Activated CD4-positive, alpha-beta T cell treated with anti-CD3 and anti-CD28 coated beads for 36 hours (primary cell): ENCODE results near the gene QSOX2. TPM values are rescaled to one million over a fixed set of nuclear protein-coding genes. Genes with fewer than 3 reads are reported as not detected.
"Not testable (repeated sequence)": the region's sequence is repeated elsewhere in the genome, so short reads cannot be mapped to it uniquely, and the experiment has no call there.

Experiments
- ATAC-seq: fragments of 200-7000 bp; cut with Tn5 transposase; one replicate; pipeline ENCODE4 v1.10.0; 2021; ENCODE audit warnings: mild to moderate bottlenecking, moderate library complexity
- CTCF ChIA-PET: fragments of 350-600 bp; sonication (Branson Sonifier 250); formaldehyde crosslinking; loops from one replicate; lab custom pipeline; 2021; ENCODE audit warnings: antibody characterized with exemption; lab: Charles Lee
- POLR2A ChIA-PET: fragments of 350-600 bp; sonication (Branson Sonifier 250); formaldehyde crosslinking; loops from one replicate; lab custom pipeline; 2021; ENCODE audit warnings: antibody characterized with exemption, inconsistent platforms; lab: Charles Lee
- DNase-seq: peaks from one replicate; pipeline ENCODE4 v3.0.0-alpha.2; 2020
- H3K27ac Mint-ChIP-seq: one replicate; pipeline ENCODE4 v1.8.0; 2021; ENCODE audit warnings: mixed read lengths
- H3K27me3 Mint-ChIP-seq: one replicate; pipeline ENCODE4 v1.8.0; 2021; ENCODE audit warnings: mixed read lengths
- H3K36me3 Mint-ChIP-seq: one replicate; pipeline ENCODE4 v1.8.0; 2021; ENCODE audit warnings: low read depth, mixed read lengths
- H3K4me1 Mint-ChIP-seq: one replicate; pipeline ENCODE4 v1.8.0; 2021; ENCODE audit warnings: mixed read lengths
- H3K4me3 Mint-ChIP-seq: one replicate; pipeline ENCODE4 v1.8.0; 2021; ENCODE audit warnings: mild to moderate bottlenecking, moderate library complexity, mixed read lengths
- H3K9me3 Mint-ChIP-seq: one replicate; pipeline ENCODE4 v1.8.0; 2021; ENCODE audit warnings: low read depth, mixed read lengths
- intact Hi-C, 2 experiments: fragments of 100-400 bp; cut with DNase I in 1 of 2; cut with micrococcal nuclease in 1 of 2; formaldehyde crosslinking; loops; one replicate each; pipeline versions ENCODE4 v1.14.2 to v1.15.1; 2022 to 2024; cut with DNase I, micrococcal nuclease
- total RNA-seq, 2 experiments: library from RNA; stranded (reverse); gene quantifications; one replicate each; pipeline ENCODE4 v1.2.3, GENCODE V29; 2021

Gene QSOX2
- total RNA-seq, 2 experiments from 2014 or later: 18.1 to 21.2 TPM

GRCh38 chr9:136239135-136239982 lies 6.3 kb downstream of the QSOX2 start:
- Mint-ChIP-seq H3K36me3 (peaks cover 20% of the 10 kb centered on the region), H3K27ac (no peak overlapping the region), H3K27me3 (no peaks in the 10 kb centered on the region), H3K4me3 (no peak overlapping the region), H3K9me3 (no peaks in the 10 kb centered on the region), H3K4me1 (peaks cover 18% of the 10 kb centered on the region)
- ATAC-seq (no peak), DNase-seq (no peak)
- POLR2A ChIA-PET: no interaction called here
- intact Hi-C loops: no loop called here
- CTCF ChIA-PET: interaction anchor here (1.3 kb wide), 1 partner anchor 12 kb away, joined by 3 read pairs; no protein-coding TSS in a partner anchor

GRCh38 chr9:136238342-136238732 lies 7.3 kb downstream of the QSOX2 start:
- intact Hi-C loops: no loop called here
- ChIA-PET CTCF (no interaction called here), POLR2A (no interaction called here)
- Mint-ChIP-seq H3K27ac (no peak overlapping the region), H3K27me3 (no peaks in the 10 kb centered on the region), H3K9me3 (no peaks in the 10 kb centered on the region), H3K36me3 (peaks cover 23% of the 10 kb centered on the region), H3K4me1 (peaks cover 16% of the 10 kb centered on the region), H3K4me3 (no peak overlapping the region)
- DNase-seq (no peak), ATAC-seq (no peak)

DNA sequence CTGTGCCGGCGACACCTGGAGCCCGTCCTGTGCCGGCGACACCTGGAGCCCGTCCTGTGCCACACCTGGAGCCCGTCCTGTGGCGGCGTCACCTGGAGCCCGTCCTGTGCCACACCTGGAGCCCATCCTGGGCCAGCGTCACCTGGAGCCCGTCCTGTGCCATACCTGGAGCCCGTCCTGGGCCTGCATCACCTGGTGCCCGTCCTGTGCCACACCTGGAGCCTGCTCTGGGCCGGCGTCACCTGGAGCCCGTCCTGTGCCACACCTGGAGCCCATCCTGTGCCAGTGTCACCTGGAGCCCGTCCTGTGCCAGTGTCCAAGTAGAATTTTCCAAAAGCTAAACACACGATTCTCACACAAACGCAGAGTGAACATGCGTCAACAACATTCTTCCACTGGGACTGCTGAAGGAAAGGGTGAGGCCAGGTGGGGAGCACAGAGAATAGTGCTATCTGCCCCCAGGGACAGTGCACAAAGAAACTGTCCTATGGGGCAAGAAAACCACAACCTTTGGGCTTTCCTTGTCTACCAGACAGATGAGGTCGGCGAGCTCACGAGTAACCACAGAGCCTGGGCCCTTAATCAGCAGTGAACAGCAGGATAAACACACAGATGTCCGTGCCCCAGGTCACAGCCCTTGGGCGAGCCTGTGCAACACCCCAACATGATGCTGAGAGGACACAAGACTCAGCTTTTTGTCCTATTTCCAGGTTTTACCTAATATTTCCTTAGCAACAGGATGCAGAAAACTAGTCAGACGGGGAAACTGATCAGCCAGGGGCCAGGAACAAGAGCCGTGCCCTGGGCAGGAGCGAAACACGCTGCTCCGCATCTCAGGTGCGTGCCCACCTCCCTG lies 7.9 kb downstream of the QSOX2 start:
- intact Hi-C loops: no loop called here
- Mint-ChIP-seq H3K36me3 (peaks cover 20% of the 10 kb centered on the region), H3K9me3 (no peaks in the 10 kb centered on the region), H3K27ac (no peak overlapping the region), H3K4me3 (no peak overlapping the region), H3K27me3 (no peaks in the 10 kb centered on the region), H3K4me1 (peaks cover 16% of the 10 kb centered on the region)
- ChIA-PET CTCF (no interaction called here), POLR2A (interaction anchor here (0.7 kb wide), 1 partner anchor 11 kb away, joined by 3 read pairs; no protein-coding TSS in a partner anchor)
- DNase-seq (no peak), ATAC-seq (no peak)

DNA sequence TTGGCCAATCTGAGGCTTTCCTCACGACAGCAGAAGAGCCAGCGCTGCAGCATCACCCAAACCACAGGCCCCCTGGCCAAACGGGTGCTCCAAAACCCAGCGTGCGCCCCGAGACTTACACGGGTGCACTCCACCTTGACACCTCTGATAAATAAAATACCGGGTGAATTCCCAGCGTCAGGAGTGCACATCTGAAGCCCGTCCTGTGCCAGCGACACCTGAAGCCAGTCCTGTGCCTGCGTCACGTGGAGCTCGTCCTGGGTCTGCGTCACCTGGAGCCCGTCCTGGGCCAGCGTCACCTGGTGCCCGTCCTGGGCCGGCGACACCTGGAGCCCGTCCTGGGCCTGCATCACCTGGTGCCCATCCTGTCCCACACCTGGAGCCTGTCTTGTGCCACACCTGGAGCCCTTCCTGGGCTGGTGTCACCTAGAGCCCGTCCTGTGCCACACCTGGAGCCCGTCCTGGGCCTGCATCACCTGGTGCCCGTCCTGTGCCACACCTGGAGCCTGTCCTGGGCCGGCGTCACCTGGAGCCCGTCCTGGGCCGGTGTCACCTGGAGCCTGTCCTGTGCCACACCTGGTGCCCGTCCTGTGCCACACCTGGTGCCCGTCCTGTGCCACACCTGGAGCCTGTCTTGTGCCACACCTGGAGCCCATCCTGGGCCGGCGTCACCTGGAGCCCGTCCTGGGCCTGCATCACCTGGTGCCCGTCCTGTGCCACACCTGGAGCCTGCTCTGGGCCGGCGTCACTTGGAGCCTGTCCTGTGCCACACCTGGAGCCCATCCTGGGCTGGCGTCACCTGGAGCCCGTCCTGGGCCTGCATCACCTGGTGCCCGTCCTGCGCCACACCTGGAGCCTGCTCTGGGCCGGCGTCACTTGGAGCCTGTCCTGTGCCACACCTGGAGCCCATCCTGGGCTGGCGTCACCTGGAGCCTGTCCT lies 8.9 kb downstream of the QSOX2 start:
- H3K4me3 Mint-ChIP-seq, CTCF ChIA-PET, H3K9me3 Mint-ChIP-seq, H3K27ac Mint-ChIP-seq, ATAC-seq, intact Hi-C loops, H3K27me3 Mint-ChIP-seq, DNase-seq, POLR2A ChIA-PET: not testable (repeated sequence)
- H3K4me1 Mint-ChIP-seq: peaks cover 24% of the 10 kb centered on the region
- H3K36me3 Mint-ChIP-seq: peaks cover 21% of the 10 kb centered on the region

DNA sequence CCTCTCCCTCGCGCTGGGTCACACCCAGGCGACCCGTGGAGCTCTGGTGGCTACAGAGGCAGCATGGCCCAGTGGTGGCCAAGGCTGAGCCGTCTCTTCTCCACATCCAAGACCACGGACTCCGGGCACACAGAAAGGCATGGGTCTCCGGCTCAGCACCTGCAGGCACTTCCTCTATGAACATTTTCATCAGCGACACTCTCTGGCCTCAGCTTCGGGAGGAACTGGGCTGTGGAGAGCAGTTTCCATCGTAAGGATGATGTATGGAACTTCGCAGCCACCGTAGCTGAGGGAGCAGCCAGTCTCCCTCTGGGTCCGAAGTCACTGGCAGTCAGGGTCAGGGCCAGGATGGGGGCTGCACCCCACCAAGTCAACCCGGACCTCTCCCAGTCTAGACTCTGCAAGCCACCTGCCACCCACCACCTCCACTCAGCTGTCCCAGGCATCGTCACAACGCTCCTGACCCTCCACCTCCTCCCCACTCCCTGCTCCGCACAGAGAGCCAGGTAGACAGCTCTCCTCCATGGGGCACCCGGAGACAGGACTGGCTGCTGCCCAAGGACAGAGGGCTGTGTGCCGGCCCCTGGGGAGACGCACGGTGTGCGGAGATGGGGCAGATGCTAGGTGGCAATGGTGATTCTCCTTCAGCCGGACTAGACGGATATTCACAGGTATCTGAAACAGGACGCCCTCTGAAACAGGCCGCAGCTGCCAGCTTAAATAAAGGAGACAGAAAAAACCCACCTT lies 9.7 kb downstream of the QSOX2 start:
- H3K9me3 Mint-ChIP-seq: no peaks in the 10 kb centered on the region
- no peaks in the 10 kb centered on the region for H3K27me3 Mint-ChIP-seq
- DNase-seq (no peak), ATAC-seq (no peak)
- CTCF ChIA-PET: no interaction called here
- H3K27ac Mint-ChIP-seq: no peak overlapping the region
- H3K4me3 Mint-ChIP-seq: no peak overlapping the region
- POLR2A ChIA-PET: no interaction called here
- H3K36me3 Mint-ChIP-seq: peaks cover 23% of the 10 kb centered on the region
- intact Hi-C loops: no loop called here
- peaks cover 30% of the 10 kb centered on the region for H3K4me1 Mint-ChIP-seq

GRCh38 chr9:136235171-136235570 lies 10.4 kb downstream of the QSOX2 start:
- intact Hi-C loops: no loop called here
- DNase-seq (no peak), ATAC-seq (no peak)
- no peak overlapping the region for H3K4me3 Mint-ChIP-seq
- H3K27me3 Mint-ChIP-seq: no peaks in the 10 kb centered on the region
- H3K9me3 Mint-ChIP-seq: no peaks in the 10 kb centered on the region
- ChIA-PET POLR2A (no interaction called here), CTCF (no interaction called here)
- H3K4me1 Mint-ChIP-seq: peaks cover 32% of the 10 kb centered on the region
- H3K27ac Mint-ChIP-seq: no peak overlapping the region
- peaks cover 28% of the 10 kb centered on the region for H3K36me3 Mint-ChIP-seq

DNA sequence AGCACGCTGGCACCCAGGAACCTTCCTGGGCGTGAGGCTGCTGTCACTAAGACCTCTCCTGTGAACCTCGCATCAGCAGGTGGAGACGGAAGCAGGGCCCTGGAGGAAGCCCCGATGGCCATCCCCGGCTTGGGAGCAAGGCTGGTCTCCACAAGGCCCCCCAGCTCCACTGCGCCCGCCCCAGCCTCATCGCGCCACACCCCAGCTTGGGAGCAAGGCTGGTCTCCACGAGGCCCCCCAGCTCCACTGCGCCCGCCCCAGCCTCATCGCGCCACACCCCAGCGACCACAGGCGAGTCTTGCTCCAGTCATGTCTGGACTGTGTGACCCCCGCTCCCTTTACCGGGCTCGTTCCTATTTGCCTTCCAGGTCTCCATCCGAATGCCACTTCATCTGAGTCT lies 11.0 kb downstream of the QSOX2 start:
- no peak overlapping the region for H3K4me3 Mint-ChIP-seq
- no peaks in the 10 kb centered on the region for H3K9me3 Mint-ChIP-seq
- ChIA-PET CTCF (no interaction called here), POLR2A (no interaction called here)
- no peak overlapping the region for H3K27ac Mint-ChIP-seq
- peaks cover 28% of the 10 kb centered on the region for H3K36me3 Mint-ChIP-seq
- H3K27me3 Mint-ChIP-seq: no peaks in the 10 kb centered on the region
- intact Hi-C loops: no loop called here
- H3K4me1 Mint-ChIP-seq: peaks cover 32% of the 10 kb centered on the region
- DNase-seq (no peak), ATAC-seq (no peak)

DNA sequence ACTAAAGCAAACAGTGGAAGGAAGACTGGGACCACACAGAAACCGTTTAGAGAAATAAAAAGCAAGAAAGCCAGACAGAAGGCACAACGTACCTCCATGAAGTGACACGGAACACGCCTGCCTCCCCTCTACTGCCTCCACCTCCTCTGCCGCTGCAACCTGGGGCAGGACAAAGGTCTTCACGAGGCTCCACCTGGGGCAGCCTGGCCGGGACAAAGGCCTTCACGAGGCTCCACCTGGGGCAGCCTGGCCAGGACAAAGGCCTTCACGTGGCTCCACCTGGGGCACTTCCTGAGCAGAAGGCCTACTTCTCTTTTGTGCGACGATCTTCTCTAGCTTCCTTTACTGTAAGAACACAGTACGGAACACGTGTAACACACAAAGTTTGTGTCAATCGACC lies 11.7 kb downstream of the QSOX2 start:
- peaks cover 28% of the 10 kb centered on the region for H3K36me3 Mint-ChIP-seq
- no peak for DNase-seq
- no peaks in the 10 kb centered on the region for H3K9me3 Mint-ChIP-seq
- no peak overlapping the region for H3K4me3 Mint-ChIP-seq
- CTCF ChIA-PET: interaction anchor here (0.6 kb wide), 1 partner anchor 224 kb away, joined by 3 read pairs; no protein-coding TSS in a partner anchor
- ATAC-seq: no peak
- H3K27ac Mint-ChIP-seq: peak overlapping the region; percentile 52
- H3K27me3 Mint-ChIP-seq: no peaks in the 10 kb centered on the region
- intact Hi-C loops: no loop called here
- peaks cover 32% of the 10 kb centered on the region for H3K4me1 Mint-ChIP-seq
- POLR2A ChIA-PET: no interaction called here

DNA sequence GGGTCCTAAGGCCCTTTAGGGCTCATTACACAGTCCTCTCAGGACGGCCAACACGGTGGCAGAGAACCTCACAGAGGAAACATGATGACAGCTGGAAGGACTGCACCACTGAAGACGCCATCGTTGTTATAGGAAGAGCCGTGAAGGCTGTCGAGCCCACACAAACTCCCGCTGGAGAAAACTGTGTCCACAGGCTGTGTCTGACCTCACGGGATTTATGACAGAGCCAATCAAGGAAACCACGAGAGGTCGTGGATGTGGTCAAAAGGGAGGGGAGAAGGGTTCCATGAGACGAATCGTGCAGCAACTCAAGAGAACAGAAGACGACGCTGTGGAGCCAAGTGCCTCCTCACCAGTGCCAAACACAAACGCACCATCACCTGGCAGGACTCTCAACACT lies 12.2 kb downstream of the QSOX2 start:
- ChIA-PET CTCF (interaction anchor here (0.6 kb wide), 1 partner anchor 224 kb away, joined by 3 read pairs; no protein-coding TSS in a partner anchor), POLR2A (no interaction called here)
- Mint-ChIP-seq H3K4me3 (no peak overlapping the region), H3K4me1 (peaks cover 36% of the 10 kb centered on the region), H3K36me3 (peaks cover 28% of the 10 kb centered on the region), H3K9me3 (no peaks in the 10 kb centered on the region), H3K27me3 (no peaks in the 10 kb centered on the region), H3K27ac (peak overlapping the region; percentile 52)
- DNase-seq: peak; percentile 31
- ATAC-seq: no peak
- intact Hi-C loops: no loop called here

GRCh38 chr9:136232969-136233368 lies 12.6 kb downstream of the QSOX2 start:
- CTCF ChIA-PET: interaction anchor here (0.7 to 1.0 kb wide), 2 partner anchors 10 to 34 kb away, joined by 3 read pairs; no protein-coding TSS in a partner anchor
- no peaks in the 10 kb centered on the region for H3K27me3 Mint-ChIP-seq
- POLR2A ChIA-PET: no interaction called here
- no peak overlapping the region for H3K27ac Mint-ChIP-seq
- intact Hi-C loops: loop anchor here (1.0 kb wide), 3 partner anchors 11 to 34 kb away; partner anchors contain the start of gene QSOX2 (in 1 of the 2)
- no peak overlapping the region for H3K4me3 Mint-ChIP-seq
- H3K36me3 Mint-ChIP-seq: peaks cover 29% of the 10 kb centered on the region
- peaks cover 40% of the 10 kb centered on the region for H3K4me1 Mint-ChIP-seq
- DNase-seq: no peak
- ATAC-seq: no peak
- H3K9me3 Mint-ChIP-seq: no peaks in the 10 kb centered on the region
